NCI-H2107 treated with DMSO at 0.1 percent for 48 hours (cell line): ENCODE measurements around the gene DNAH6.

ENCODE experiments used
- DNase-seq: peaks from one replicate; lab custom pipeline; 2025; ENCODE audit not compliant: unreplicated experiment; lab: John Stamatoyannopoulos, UW

DNAH6 gene

DNA sequence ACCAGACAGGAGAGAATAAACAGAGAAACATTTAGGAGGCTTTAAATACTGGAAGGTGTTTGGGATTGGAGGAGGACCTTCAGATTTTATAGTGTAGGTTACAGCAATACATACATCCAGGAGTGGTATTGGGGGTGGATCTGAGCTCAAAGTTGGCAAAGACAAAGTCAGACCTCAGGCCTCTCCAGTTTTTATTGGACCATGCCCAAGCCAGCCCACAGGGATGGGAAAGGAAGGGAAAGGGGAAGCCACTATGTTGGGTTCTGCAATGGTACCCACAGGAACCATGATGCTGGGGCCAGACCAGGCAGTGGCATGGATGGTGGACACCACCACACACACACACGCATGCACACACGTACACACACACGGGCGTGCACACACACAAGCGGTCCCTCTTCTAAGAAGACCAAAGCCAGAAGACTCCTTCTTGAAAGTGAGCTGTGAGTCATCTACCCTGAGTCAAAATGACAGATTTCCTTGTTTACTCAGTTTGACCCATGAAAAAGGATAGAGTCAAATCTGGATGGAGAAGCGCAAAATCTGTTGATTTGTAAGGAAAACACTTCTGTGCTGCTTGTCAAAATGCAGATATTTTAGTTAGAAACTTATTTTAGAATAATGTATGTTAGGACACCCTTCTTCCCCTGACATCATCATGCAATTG lies 276.7 kb downstream of the DNAH6 start:
- DNase-seq: no peak

GRCh38 chr2:84793641-84794040 lies 277.3 kb downstream of the DNAH6 start:
- no peak for DNase-seq

GRCh38 chr2:84796798-84797197 lies 280.5 kb downstream of the DNAH6 start:
- no peak for DNase-seq

GRCh38 chr2:84797271-84797670 lies 281.0 kb downstream of the DNAH6 start:
- no peak for DNase-seq

- no peak for DNase-seq
These were observed 283.5 kb downstream of the DNAH6 start for GRCh38 chr2:84799772-84800171.

- DNase-seq: no peak
These were observed 284.0 kb downstream of the DNAH6 start for GRCh38 chr2:84800194-84800805.

- DNase-seq: no peak
These were observed 285.5 kb downstream of the DNAH6 start for GRCh38 chr2:84801811-84802210.

DNA sequence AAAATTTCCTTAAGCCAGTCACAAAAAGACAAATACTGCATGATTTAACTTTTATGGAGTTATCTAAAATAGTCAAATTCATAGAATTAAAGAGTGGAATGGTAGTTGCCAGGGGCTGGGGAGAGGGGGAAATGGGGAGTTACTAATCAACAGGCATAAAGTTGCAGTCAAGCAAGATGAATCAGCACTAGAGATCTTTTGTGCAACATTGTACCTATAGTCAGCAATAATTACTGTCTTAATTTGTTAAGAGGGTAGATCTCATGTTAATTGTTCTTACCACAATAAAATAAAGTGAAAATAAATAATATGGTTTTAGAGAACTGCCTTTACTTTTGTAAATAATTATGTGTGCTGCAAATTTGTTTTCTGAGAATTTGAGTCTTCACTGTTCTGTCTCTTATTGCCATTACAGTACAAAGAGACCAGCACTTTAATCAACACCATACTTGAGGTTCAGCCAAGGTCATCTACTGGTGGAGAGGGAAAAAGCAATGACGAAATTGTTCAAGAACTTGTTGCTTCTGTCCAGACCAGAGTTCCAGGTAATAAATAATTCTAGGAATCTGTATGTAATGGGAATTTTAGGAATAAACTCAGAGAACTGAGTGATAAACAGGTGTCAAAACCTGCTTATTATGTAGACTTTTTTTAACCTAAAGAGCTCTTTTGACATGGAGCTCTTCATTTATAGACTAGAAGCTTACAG lies 289.1 kb downstream of the DNAH6 start:
- no peak for DNase-seq

- no peak for DNase-seq
These were observed 290.8 kb downstream of the DNAH6 start for GRCh38 chr2:84807063-84807485.

DNA sequence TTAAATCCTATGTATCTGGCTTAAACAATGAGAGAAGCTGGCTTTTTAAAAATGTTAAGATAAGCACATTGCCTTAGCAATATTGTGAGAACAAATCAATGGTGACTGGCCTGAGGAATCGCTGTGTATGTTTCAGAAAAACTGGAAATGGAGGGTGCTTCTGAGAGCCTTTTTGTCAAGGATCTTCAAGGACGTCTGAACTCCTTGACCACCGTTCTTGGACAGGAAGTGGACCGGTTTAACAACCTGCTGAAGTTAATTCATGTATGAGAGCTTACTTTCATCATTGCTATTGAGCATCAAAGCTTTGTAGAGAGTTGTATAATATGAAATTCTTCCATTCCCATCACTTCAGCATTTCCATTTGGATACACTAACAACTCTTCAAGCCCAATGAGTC lies 292.0 kb downstream of the DNAH6 start:
- DNase-seq: no peak

GRCh38 chr2:84811839-84812431 lies 295.6 kb downstream of the DNAH6 start:
- DNase-seq: no peak

GRCh38 chr2:84815146-84815545 lies 298.8 kb downstream of the DNAH6 start:
- DNase-seq: no peak

- DNase-seq: no peak
These were observed 300.2 kb downstream of the DNAH6 start for GRCh38 chr2:84816426-84817026.

- DNase-seq: no peak
These were observed 300.9 kb downstream of the DNAH6 start for GRCh38 chr2:84817239-84817655.

DNA sequence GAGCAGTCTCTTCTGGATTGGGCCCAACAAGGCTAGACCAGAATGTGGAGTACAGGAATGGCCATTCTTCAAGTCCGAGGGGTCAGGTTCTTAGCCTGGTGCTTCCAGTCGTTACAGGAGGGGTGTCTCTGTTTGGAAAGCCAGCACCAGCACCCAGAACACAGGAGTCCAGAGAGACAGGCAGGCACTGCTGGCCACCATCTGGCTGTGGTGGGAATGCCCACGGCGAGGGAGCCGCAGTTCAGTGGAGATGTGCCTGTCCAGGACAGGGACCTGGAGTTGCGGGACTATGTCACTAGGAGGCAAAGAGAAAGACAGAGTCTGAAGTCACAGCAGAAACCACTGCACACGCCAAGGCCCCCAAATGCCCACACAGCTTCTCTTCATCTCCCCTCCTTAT lies 305.5 kb downstream of the DNAH6 start:
- DNase-seq: no peak

GRCh38 chr2:84823229-84823628 lies 306.9 kb downstream of the DNAH6 start:
- no peak for DNase-seq

GRCh38 chr2:84823788-84824187 lies 307.5 kb downstream of the DNAH6 start:
- DNase-seq: no peak

DNA sequence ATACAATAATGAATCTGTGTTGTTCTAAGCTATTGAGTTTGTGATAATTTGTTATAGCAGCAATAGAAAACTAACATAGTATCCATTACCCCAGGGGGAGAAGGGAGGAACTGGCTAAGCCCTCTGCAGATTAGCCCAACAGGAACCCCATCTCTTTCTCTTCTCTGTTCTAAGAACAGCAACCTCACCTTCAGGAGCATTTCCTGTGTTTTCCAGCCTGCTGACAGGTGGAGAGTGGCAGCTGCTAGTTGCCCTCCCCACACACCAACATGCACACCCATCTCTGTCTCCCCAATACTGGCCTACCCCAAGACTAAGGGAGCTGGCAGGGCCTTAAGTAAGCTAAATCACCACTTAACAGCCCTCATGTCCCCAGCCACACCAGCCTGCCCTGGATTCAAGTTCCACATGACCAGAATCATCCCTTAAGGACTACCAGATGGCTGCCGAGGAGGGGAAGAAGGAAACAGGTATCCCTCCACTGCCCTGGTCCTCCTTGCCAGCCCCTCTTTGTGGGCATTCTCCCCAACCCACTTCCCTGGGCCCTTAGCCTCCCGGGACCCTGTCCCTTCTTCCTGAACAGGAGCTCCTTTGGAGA lies 311.8 kb downstream of the DNAH6 start:
- no peak for DNase-seq

DNA sequence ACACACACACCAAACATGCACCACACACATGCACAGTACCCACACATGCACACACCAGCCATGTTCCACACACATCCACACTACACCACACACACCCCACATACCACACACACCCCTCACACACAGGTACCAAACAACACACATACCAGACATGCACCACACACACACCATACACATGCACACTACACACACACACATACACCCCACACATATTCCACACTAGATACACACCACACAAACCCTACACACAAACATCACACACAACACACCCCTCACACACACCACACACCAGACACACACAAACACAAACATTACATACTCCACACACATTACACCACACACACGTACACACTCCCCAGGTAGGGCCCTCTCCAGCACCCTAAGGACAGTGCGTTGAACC lies 313.4 kb downstream of the DNAH6 start:
- DNase-seq: no peak

GRCh38 chr2:84830095-84830494 lies 313.8 kb downstream of the DNAH6 start:
- no peak for DNase-seq
